ENCODE data around the gene ZSWIM5.

GRCh38 chr1:44970317-44970716, 236.1 kb downstream of the ZSWIM5 start:
- TF ChIP-seq CBX8 (IDR thresholded peaks at IDR 0.05; ENCODE audit: borderline replicate concordance, low read depth, low read length) (no peak), CTCF (IDR thresholded peaks at IDR 0.05; ENCODE audit: control extremely low read depth in 1 of 3, insufficient read depth in 1 of 3, low read depth in 1 of 3, low read length in 3 of 3) (no peak), GTF2F1 (IDR thresholded peaks at IDR 0.05; ENCODE audit: borderline replicate concordance, low read depth, low read length) (no peak), SP4 (IDR thresholded peaks at IDR 0.05; ENCODE audit: low read length) (no peak)
